HG02642 (cell line): ENCODE data around the gene ADAP1.

ENCODE experiments used
- ATAC-seq: cut with Tn5 transposase; IDR thresholded peaks from one replicate; pipeline ENCODE4 v1.9.1; 2021; ENCODE audit warnings: mild to moderate bottlenecking; ENCODE audit not compliant: unreplicated experiment, poor library complexity

ADAP1 gene

GRCh38 chr7:975702-976473 is 21.4 kb upstream of the ADAP1 start:
- ATAC-seq: no peak

GRCh38 chr7:974820-975681 is 20.6 kb upstream of the ADAP1 start, which contains the start of gene COX19:
Gene COX19, minus strand, starts transcription at chr7:975549. Its CDS starts 40 bp downstream, at chr7:975509.
- ATAC-seq: peak; percentile 82

GRCh38 chr7:974172-974571 is 19.7 kb upstream of the ADAP1 start:
- ATAC-seq: no peak

GRCh38 chr7:973312-973711 is 18.8 kb upstream of the ADAP1 start:
- no peak for ATAC-seq

- ATAC-seq: no peak
Observed at GRCh38 chr7:972676-973309, 18.3 kb upstream of the ADAP1 start.

- no peak for ATAC-seq
Observed at GRCh38 chr7:972110-972509, 17.6 kb upstream of the ADAP1 start.

- ATAC-seq: no peak
Observed at GRCh38 chr7:970744-971143, 16.3 kb upstream of the ADAP1 start.

- ATAC-seq: no peak
Observed at GRCh38 chr7:969403-969802, 14.9 kb upstream of the ADAP1 start.

- no peak for ATAC-seq
Observed at GRCh38 chr7:968205-969105, 14.0 kb upstream of the ADAP1 start.

- ATAC-seq: no peak
Observed at GRCh38 chr7:967361-968082, 13.0 kb upstream of the ADAP1 start.

GRCh38 chr7:966291-967069 is 12.0 kb upstream of the ADAP1 start:
- no peak for ATAC-seq

- no peak for ATAC-seq
Observed at GRCh38 chr7:964401-965231, 10.1 kb upstream of the ADAP1 start.

- ATAC-seq: no peak
Observed at GRCh38 chr7:963236-964078, 9.0 kb upstream of the ADAP1 start.

- no peak for ATAC-seq
Observed at GRCh38 chr7:962401-963081, 8.1 kb upstream of the ADAP1 start.

- no peak for ATAC-seq
Observed at GRCh38 chr7:961546-962400, 7.3 kb upstream of the ADAP1 start.
